SU-DHL-6 (cell line): ENCODE results near the gene PM20D1.
"Not testable (repeated sequence)": the region's sequence is repeated elsewhere in the genome, so short reads cannot be mapped to it uniquely, and the experiment has no call there.

Source experiments
- EZH2phosphoT487 ChIP-seq: fragments of 200-600 bp; sonication (generic), shearing (Covaris generic); conservative IDR thresholded peaks from 2 replicates; pipeline ENCODE4 v1.6.1; 2018; ENCODE audit warnings: mild to moderate bottlenecking, antibody characterized with exemption, low read length, moderate library complexity, mixed read lengths
- TF ChIP-seq, protein P1 (sequence below): fragments of 200-600 bp; sonication (generic); IDR thresholded peaks from one replicate; pipeline ENCODE4 v1.5.1; 2017; ENCODE audit warnings: antibody characterized with exemption, mild to moderate bottlenecking, low read length, moderate library complexity; ENCODE audit not compliant: insufficient read depth, poor library complexity, severe bottlenecking

DNA sequence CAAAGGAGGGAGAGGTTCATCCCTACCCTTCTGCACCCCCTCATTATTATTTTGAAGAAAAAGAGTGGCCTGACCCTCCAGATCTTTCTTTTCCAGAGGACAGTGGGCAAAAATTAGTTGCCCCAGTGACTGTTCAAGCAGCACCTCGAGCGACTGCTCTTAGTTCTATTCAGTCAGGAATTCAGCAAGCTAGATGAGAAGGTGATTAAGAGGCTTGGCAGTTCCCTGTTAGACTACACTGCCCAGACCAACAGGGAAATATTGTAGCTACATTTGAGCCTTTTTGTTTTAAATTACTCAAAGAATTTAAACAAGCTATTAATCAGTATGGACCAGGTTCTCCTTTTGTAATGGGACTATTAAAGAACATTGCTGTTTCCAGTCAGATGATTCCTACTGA, 41.5 kb upstream of the PM20D1 start:
- TF ChIP-seq, protein P1, sequence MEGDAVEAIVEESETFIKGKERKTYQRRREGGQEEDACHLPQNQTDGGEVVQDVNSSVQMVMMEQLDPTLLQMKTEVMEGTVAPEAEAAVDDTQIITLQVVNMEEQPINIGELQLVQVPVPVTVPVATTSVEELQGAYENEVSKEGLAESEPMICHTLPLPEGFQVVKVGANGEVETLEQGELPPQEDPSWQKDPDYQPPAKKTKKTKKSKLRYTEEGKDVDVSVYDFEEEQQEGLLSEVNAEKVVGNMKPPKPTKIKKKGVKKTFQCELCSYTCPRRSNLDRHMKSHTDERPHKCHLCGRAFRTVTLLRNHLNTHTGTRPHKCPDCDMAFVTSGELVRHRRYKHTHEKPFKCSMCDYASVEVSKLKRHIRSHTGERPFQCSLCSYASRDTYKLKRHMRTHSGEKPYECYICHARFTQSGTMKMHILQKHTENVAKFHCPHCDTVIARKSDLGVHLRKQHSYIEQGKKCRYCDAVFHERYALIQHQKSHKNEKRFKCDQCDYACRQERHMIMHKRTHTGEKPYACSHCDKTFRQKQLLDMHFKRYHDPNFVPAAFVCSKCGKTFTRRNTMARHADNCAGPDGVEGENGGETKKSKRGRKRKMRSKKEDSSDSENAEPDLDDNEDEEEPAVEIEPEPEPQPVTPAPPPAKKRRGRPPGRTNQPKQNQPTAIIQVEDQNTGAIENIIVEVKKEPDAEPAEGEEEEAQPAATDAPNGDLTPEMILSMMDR = not testable (repeated sequence)
- TF ChIP-seq EZH2phosphoT487 = not testable (repeated sequence)
